AG09309 (cell line): ENCODE data around the gene SPRR3.

ENCODE experiments used
- DNase-seq: peaks from one replicate; pipeline ENCODE4 v3.0.0-alpha.2; 2010; ENCODE audit warnings: low read depth
- H3K4me3 ChIP-seq: 2 replicates; pipeline ENCODE4 v1.5.1; 2011; ENCODE audit warnings: mild to moderate bottlenecking, low read depth, low read length, moderate library complexity; ENCODE audit not compliant: control insufficient read depth
- TF ChIP-seq, protein P1 (sequence below): IDR thresholded peaks from 2 replicates; pipeline ENCODE4 v1.5.1; 2011; ENCODE audit warnings: mild to moderate bottlenecking, low read depth, low read length, inconsistent platforms; ENCODE audit not compliant: insufficient read depth, control insufficient read depth; ENCODE audit errors: missing control alignments

Gene SPRR3

DNA sequence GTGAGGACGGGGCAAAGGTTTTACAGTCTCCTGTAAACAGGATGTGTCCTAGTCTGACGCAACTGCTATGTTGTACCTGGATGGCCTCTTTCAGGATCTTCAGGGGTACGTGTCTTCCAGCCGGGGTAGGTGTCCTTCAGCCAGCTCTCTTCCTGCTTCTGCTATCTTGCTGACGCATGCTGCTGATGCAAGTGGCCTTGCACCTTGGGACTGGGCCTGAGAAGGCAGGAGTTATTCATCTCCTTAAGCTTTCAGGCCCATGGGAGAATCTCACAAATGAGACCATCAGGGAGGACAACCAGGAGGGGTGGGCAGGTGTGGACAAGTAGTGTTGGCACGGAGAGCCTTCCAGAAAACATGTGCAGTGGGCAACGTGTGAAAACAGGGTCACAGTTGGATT is 21.6 kb downstream of the SPRR3 start:
- H3K4me3 ChIP-seq, result no peak overlapping the region
- no peak for DNase-seq
- TF ChIP-seq, protein P1, sequence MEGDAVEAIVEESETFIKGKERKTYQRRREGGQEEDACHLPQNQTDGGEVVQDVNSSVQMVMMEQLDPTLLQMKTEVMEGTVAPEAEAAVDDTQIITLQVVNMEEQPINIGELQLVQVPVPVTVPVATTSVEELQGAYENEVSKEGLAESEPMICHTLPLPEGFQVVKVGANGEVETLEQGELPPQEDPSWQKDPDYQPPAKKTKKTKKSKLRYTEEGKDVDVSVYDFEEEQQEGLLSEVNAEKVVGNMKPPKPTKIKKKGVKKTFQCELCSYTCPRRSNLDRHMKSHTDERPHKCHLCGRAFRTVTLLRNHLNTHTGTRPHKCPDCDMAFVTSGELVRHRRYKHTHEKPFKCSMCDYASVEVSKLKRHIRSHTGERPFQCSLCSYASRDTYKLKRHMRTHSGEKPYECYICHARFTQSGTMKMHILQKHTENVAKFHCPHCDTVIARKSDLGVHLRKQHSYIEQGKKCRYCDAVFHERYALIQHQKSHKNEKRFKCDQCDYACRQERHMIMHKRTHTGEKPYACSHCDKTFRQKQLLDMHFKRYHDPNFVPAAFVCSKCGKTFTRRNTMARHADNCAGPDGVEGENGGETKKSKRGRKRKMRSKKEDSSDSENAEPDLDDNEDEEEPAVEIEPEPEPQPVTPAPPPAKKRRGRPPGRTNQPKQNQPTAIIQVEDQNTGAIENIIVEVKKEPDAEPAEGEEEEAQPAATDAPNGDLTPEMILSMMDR, result no peak

DNA sequence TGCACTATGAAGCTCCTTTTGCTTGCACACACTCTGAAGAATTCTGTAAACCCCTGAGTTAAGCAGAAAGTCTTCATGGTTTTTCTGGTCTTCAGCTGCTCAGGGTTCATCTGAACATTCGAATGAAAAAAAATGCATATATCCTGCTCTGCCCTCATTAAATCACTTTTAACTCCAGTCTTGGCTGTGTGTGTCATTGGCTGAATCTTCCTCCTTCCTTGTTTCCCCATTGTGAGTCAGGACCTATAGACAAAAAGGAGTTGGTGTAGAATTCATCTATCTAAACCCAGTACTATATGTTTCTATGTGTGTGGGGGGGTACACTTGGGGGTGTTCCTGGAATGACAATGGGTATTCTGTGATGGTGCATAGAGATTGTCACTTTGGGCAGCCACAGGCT is 22.9 kb downstream of the SPRR3 start:
- no peak for DNase-seq
- TF ChIP-seq, protein P1, result no peak
- H3K4me3 ChIP-seq, result no peak overlapping the region

DNA sequence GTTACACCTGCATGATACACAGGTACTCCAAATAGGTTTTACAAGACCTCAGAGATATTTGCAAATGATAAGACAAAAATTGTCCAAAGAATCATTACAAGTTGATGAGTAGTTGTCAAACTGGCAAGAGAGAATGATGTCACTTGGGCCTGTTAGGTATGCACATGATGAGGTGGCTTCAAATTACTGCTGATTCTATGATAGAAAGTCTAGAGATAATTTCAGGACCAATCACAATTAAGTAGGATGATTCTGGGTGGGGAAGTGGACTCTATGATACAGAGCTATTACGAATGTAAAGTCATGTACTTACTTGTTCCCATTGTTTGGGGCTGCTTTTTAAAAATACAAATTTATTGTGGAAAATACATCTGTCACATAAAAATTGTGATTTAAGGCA is 24.2 kb downstream of the SPRR3 start:
- H3K4me3 ChIP-seq, result no peak overlapping the region
- TF ChIP-seq, protein P1, result no peak
- no peak for DNase-seq

DNA sequence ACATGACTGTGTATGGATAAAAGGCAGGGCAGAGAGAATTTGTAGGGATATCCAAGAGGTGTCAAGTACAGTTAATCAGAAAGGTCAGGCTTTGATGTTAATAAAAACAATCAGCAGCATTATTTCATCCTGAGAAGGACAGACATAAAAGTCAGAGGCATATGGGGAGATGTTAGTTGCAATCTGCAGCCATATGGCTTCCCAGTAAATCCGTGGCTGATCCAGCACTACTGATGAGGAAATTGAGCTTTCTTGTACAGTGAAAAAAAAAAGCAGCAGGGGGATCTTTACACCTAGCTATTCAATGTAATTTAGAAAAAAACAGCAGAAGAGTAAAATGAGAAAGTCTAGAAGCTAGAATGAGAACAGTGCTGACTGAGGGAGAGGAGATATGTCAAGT is 27.2 kb downstream of the SPRR3 start:
- DNase-seq, result no peak
- TF ChIP-seq, protein P1, result no peak

DNA sequence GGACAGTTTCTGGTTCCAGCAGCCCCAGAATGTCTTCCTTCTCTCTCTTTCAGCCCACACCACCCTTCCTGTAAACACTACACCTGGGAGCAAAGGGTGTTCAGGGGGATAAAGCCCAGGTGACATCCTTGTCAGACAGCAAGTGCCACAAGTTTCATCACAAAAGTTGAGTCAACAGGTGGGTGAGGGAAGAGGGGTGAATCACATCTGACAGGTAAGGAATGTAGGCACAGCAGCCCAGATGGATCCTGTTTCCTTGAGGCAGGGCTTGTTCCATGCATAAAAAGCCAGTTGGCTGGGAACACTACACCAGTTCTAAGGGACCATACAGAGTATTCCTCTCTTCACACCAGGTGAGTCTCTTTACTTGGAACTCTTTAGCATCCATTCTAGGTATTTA is 29.3 kb downstream of the SPRR3 start, which contains the start of gene SPRR1B:
Gene SPRR1B (plus strand): TSS at position 309 of the 400 bp plus-strand sequence. CDS start 1,143 bp downstream, outside the sequence.
- no peak within 1 kb of the TSS for H3K4me3 ChIP-seq
- DNase-seq, result no peak
- TF ChIP-seq, protein P1, result no peak

More for the DNA sequence above, 27.2 kb downstream of the SPRR3 start:
- no peak overlapping the region for H3K4me3 ChIP-seq

DNA sequence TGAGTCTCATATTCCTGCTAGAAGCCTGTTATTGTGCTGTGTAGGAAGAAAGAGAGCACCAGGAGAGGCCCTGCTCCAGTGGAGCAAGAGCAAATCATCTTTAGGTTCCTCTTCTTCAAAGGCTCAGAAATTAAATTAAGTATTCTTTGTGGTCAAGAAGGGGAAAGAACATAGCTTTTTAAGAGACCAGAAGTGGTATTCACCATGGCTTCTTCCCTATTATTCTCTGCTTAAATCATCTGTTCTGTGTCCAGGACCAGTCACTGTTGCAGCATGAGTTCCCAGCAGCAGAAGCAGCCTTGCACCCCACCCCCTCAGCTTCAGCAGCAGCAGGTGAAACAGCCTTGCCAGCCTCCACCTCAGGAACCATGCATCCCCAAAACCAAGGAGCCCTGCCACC is 30.5 kb downstream of the SPRR3 start:
- no peak for DNase-seq
- TF ChIP-seq, protein P1, result no peak
- H3K4me3 ChIP-seq, result no peak overlapping the region
